HEK293 (cell line): ENCODE results near the gene PITPNB.

Experiments
- CTCF ChIP-seq: fragments of 450-650 bp; formaldehyde crosslinking; IDR thresholded peaks from 2 replicates; pipeline ENCODE4 v1.5.1; 2016; ENCODE audit warnings: missing biosample characterization, missing genetic modification characterization
- KLF7 ChIP-seq: fragments of 450-650 bp; formaldehyde crosslinking; IDR thresholded peaks from 2 replicates; pipeline ENCODE4 v1.5.1; 2016; ENCODE audit warnings: missing biosample characterization, missing genetic modification characterization, borderline replicate concordance
- SP2 ChIP-seq: fragments of 450-650 bp; formaldehyde crosslinking; IDR thresholded peaks from 2 replicates; pipeline ENCODE4 v1.5.1; 2016; ENCODE audit warnings: missing biosample characterization, missing genetic modification characterization
- TRIM28 ChIP-seq: IDR thresholded peaks from 2 replicates; pipeline ENCODE4 v1.6.1; 2011; ENCODE audit warnings: low read length, control low read depth, borderline replicate concordance
- ZNF18 ChIP-seq: fragments of 450-650 bp; formaldehyde crosslinking; IDR thresholded peaks from 2 replicates; pipeline ENCODE4 v1.5.1; 2016; ENCODE audit warnings: missing biosample characterization, missing genetic modification characterization
- ZNF19 ChIP-seq: fragments of 450-650 bp; formaldehyde crosslinking; IDR thresholded peaks from 2 replicates; pipeline ENCODE4; 2016; ENCODE audit warnings: missing biosample characterization, missing genetic modification characterization, low read depth
- ZNF292 ChIP-seq: fragments of 450-650 bp; formaldehyde crosslinking; IDR thresholded peaks from 2 replicates; pipeline ENCODE4 v1.5.1; 2016; ENCODE audit warnings: low read depth, missing biosample characterization, missing genetic modification characterization, borderline replicate concordance
- ZNF776 ChIP-seq: fragments of 450-650 bp; formaldehyde crosslinking; IDR thresholded peaks from 2 replicates; pipeline ENCODE4 v1.5.0; 2017; ENCODE audit warnings: missing biosample characterization, missing genetic modification characterization, borderline replicate concordance
- ZSCAN5A ChIP-seq: fragments of 450-650 bp; formaldehyde crosslinking; IDR thresholded peaks from 2 replicates; pipeline ENCODE4 v1.5.1; 2016; ENCODE audit warnings: missing biosample characterization, missing genetic modification characterization

GRCh38 chr22:27835446-27835845 lies 83.6 kb downstream of the PITPNB start:
- TF ChIP-seq ZNF19 (tag by site-specific recombination) (no peak), ZNF18 (tag by site-specific recombination) (no peak), ZNF776 (tag by site-specific recombination) (no peak), CTCF (no peak), TRIM28 (no peak), SP2 (tag by site-specific recombination) (no peak), ZSCAN5A (no peak), KLF7 (no peak), ZNF292 (tag by site-specific recombination) (no peak)
